GM18517 (cell line): ENCODE data around the gene CD3D.

Experiments
- ATAC-seq: cut with Tn5 transposase; IDR thresholded peaks from one replicate; pipeline ENCODE4 v1.9.1; 2021; ENCODE audit warnings: mild to moderate bottlenecking, moderate library complexity; ENCODE audit not compliant: unreplicated experiment

CD3D gene

GRCh38 chr11:118304227-118304567, 38.3 kb downstream of the CD3D start:
- no peak for ATAC-seq

- no peak for ATAC-seq
Observed at GRCh38 chr11:118301600-118302195, 40.8 kb downstream of the CD3D start.

- ATAC-seq: no peak
Observed at GRCh38 chr11:118295815-118296454, 46.6 kb downstream of the CD3D start.

- no peak for ATAC-seq
Observed at GRCh38 chr11:118295199-118295598, 47.3 kb downstream of the CD3D start.

- no peak for ATAC-seq
Observed at GRCh38 chr11:118294053-118294452, 48.5 kb downstream of the CD3D start.

GRCh38 chr11:118291477-118292135, 50.9 kb downstream of the CD3D start:
- ATAC-seq: no peak

GRCh38 chr11:118290923-118291322, 51.6 kb downstream of the CD3D start:
- ATAC-seq: no peak

GRCh38 chr11:118289401-118289800, 53.1 kb downstream of the CD3D start:
- no peak for ATAC-seq
